GM19193 (cell line): ENCODE data around the gene CWC25.
A peak's percentile ranks its signal among the peaks of the same experiment; 100 is the strongest.

ENCODE experiments used
- POLR2A ChIP-seq: IDR thresholded peaks from 4 replicates; pipeline ENCODE4 v1.6.1; 2011; ENCODE audit not compliant: insufficient read depth, insufficient read length; ENCODE audit errors: extremely low read depth

The CWC25 gene

DNA sequence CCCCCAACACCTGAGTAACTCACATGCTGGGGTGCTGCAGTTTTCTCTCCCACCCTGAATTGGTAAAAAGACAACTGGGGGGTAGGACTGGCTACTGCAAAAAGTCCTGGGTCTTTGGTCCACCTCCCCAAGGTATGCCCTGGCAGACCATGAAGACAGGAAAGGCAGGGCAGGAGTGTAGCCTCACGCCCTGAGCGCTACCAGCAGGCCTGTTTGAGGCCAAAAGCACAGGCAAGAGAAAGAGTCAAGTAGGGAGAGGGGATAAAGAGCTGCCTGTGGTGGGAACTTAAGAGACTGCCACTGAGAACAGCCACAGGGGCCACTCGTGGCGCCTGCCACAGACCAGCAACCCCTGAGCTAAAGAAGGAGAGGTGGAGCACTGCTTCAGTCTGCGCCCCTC is 58.8 kb downstream of the CWC25 start:
- no peak for TF ChIP-seq POLR2A

DNA sequence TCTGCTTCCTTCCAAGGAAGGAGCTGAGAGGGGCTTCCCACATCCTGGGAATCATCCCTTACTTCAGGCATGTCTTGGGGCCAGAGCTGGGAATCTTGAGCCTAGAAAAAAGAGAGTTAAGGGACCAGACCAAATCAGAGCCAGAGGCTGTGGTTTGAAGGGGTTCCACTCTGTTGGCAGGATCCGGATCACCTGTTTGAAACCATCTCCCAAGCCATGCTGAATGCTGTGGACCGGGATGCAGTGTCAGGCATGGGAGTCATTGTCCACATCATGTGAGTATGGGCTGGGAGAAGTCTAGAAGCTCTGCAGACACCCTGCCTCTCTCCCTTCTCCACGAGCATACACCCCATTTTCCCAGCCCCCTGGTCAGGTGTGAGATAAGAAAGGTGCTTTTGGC is 62.9 kb downstream of the CWC25 start:
- TF ChIP-seq POLR2A, result no peak

DNA sequence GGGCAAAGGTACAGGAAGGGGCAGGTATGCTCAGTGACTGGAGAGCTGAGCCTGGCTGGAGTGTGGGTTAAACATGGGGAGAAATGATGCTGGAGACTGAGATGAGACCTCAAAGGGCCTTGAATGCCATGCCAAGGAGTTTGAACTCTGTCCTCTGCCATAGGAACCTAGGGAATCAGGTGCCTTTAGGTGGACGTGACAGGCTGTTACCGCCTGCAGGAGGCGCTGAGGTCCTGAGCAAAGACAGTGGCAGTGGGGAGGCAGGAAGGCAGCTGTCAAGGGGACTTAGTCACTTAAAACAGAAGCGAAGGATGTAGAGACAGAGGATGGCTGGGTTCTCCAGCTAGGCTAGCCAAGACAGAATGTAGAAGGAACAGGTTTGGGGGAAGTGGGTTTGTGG is 63.5 kb downstream of the CWC25 start:
- no peak for TF ChIP-seq POLR2A

GRCh38 chr17:38753071-38753506 is 72.0 kb downstream of the CWC25 start:
- no peak for TF ChIP-seq POLR2A

- peak; percentile 75 for TF ChIP-seq POLR2A
These were observed 72.6 kb downstream of the CWC25 start, which contains the start of gene PSMB3 for GRCh38 chr17:38752308-38753070. TSS of gene PSMB3 (plus strand) at chr17:38752741. CDS start at chr17:38752827, 86 bp downstream.

DNA sequence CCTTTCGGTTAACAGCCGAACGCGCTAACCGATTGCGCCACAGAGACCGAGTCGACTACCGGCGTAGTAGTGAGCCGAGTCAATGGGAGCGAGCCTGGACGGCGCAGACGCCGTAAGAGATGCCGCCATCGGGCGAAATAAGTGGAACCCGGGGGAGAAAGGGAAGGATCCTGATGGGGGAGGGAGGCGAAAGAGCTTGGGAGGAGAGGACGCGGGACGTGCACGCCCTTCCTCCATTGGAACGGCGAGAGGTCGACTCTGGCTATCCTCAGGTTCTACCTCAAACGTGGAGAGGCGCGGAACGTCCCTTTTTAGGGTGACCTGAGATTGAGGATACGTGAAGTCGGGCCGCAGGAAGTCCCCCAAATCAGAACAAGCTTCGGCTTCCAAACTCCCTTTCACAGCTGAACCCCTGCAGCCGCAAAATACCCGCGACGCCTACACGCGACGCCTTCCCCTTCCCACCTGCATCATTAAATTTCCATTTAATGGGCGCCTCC is 73.3 kb downstream of the CWC25 start:
- TF ChIP-seq POLR2A, result peak; percentile 11

DNA sequence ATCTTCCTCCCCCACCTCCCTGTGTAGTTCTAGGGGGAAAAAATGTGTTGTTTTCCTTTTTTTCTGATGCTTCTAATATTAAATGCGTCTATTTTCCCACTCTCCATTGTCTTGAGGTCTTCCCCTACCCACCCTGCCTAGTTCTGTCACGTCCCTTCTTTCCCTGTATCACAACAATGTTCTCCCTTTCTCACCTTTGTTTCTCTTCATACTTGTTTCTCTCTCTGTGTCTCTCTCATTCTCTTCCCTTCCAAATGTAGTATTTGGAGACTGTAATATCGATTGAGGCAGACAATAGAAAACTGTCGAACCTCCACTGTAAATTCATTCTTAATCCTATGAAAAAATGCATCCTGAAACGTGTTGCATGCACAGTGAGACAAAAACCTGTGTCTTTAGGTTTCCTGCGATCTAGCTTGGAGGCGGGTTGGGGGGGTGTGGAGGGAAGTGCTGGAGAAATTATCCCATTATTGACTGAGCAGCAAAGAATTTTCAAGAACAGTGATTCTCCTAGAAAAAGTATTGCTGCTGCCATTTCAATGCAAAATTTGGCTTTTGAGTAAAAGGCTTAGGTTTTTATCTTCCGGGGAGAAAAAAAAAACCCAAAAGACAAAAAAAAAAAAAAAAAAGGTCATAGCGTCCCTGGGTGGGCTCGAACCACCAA is 73.8 kb downstream of the CWC25 start:
- TF ChIP-seq POLR2A, result no peak
